NOMO-1 treated with dmso at 0.1 percent for 144 hours (cell line): ENCODE results near the gene PLXDC2.
A peak's percentile ranks its signal among the peaks of the same experiment; 100 is the strongest.
"Not testable (repeated sequence)": the region's sequence is repeated elsewhere in the genome, so short reads cannot be mapped to it uniquely, and the experiment has no call there.

Experiments
- DNase-seq: peaks from one replicate; lab custom pipeline; 2025; ENCODE audit not compliant: unreplicated experiment; lab: John Stamatoyannopoulos, UW

Gene PLXDC2

GRCh38 chr10:20173046-20173445 lies 356.8 kb downstream of the PLXDC2 start:
- DNase-seq, result no peak

- DNase-seq, result no peak
Measured at GRCh38 chr10:20175719-20176118, 359.5 kb downstream of the PLXDC2 start.

GRCh38 chr10:20180766-20181165 lies 364.5 kb downstream of the PLXDC2 start:
- DNase-seq, result no peak

GRCh38 chr10:20181434-20181833 lies 365.2 kb downstream of the PLXDC2 start:
- DNase-seq, result no peak

- DNase-seq, result no peak
Measured at GRCh38 chr10:20185116-20185515, 368.9 kb downstream of the PLXDC2 start.

- DNase-seq, result not testable (repeated sequence)
Measured at GRCh38 chr10:20191392-20191791, 375.2 kb downstream of the PLXDC2 start.

GRCh38 chr10:20195076-20195475 lies 378.8 kb downstream of the PLXDC2 start:
- no peak for DNase-seq

GRCh38 chr10:20200758-20201157 lies 384.5 kb downstream of the PLXDC2 start:
- DNase-seq, result no peak

- peak; percentile 56 for DNase-seq
Measured at GRCh38 chr10:20202337-20202736, 386.1 kb downstream of the PLXDC2 start.

- no peak for DNase-seq
Measured at GRCh38 chr10:20207653-20208052, 391.4 kb downstream of the PLXDC2 start.

GRCh38 chr10:20209098-20209497 lies 392.9 kb downstream of the PLXDC2 start:
- DNase-seq, result not testable (repeated sequence)

- DNase-seq, result no peak
Measured at GRCh38 chr10:20215547-20216152, 399.4 kb downstream of the PLXDC2 start.

GRCh38 chr10:20221356-20221755 lies 405.1 kb downstream of the PLXDC2 start:
- DNase-seq, result no peak

GRCh38 chr10:20228729-20229128 lies 412.5 kb downstream of the PLXDC2 start:
- DNase-seq, result no peak

GRCh38 chr10:20232079-20232705 lies 416.0 kb downstream of the PLXDC2 start:
- no peak for DNase-seq

GRCh38 chr10:20233423-20233822 lies 417.2 kb downstream of the PLXDC2 start:
- no peak for DNase-seq

GRCh38 chr10:20234579-20234978 lies 418.3 kb downstream of the PLXDC2 start:
- DNase-seq, result no peak

- DNase-seq, result no peak
Measured at GRCh38 chr10:20237091-20237570, 420.9 kb downstream of the PLXDC2 start.

- DNase-seq, result no peak
Measured at GRCh38 chr10:20237586-20237985, 421.4 kb downstream of the PLXDC2 start.

- no peak for DNase-seq
Measured at GRCh38 chr10:20240643-20241042, 424.4 kb downstream of the PLXDC2 start.

GRCh38 chr10:20247454-20247853 lies 431.2 kb downstream of the PLXDC2 start:
- no peak for DNase-seq

GRCh38 chr10:20247891-20248708 lies 431.9 kb downstream of the PLXDC2 start:
- DNase-seq, result no peak
